Liver (tissue), 9 donors: ENCODE data around the gene TMSB15C. TPM values are rescaled to one million over a fixed set of nuclear protein-coding genes. Genes with fewer than 3 reads are reported as not detected.
"Not testable (repeated sequence)": the region's sequence is repeated elsewhere in the genome, so short reads cannot be mapped to it uniquely, and the experiment has no call there.

Experiments
- DNase-seq: peaks from one replicate; pipeline ENCODE4 v3.0.0-alpha.2; 2017; ENCODE audit warnings: low spot score
- H3K27ac ChIP-seq, 2 donors: one replicate each; pipeline ENCODE4 v1.7.0; 2013; ENCODE audit warnings: inconsistent platforms in 2 of 2, low read length in 2 of 2, control low read depth in 1 of 2, low read depth in 1 of 2, mild to moderate bottlenecking in 1 of 2
- H3K27me3 ChIP-seq, 4 donors: one replicate each; pipeline versions ENCODE4 v1.6.1 to v1.7.0; 2013; ENCODE audit warnings: low read length in 3 of 4, inconsistent platforms in 1 of 4, mild to moderate bottlenecking in 1 of 4, moderate library complexity in 1 of 4; ENCODE audit not compliant: control insufficient read depth in 4 of 4, insufficient read depth in 4 of 4
- H3K36me3 ChIP-seq, 4 donors: one replicate each; pipeline versions ENCODE4 v1.6.1 to v1.7.0; 2013; ENCODE audit warnings: low read length in 3 of 4, mild to moderate bottlenecking in 3 of 4, low read depth in 1 of 4, moderate library complexity in 1 of 4; ENCODE audit not compliant: control insufficient read depth in 4 of 4, insufficient read depth in 3 of 4
- H3K4me1 ChIP-seq, 4 donors: one replicate each; pipeline versions ENCODE4 v1.6.1 to v1.7.0; 2013; ENCODE audit warnings: low read length in 3 of 4, mild to moderate bottlenecking in 3 of 4, moderate library complexity in 1 of 4; ENCODE audit not compliant: control insufficient read depth in 4 of 4, insufficient read depth in 4 of 4
- H3K4me3 ChIP-seq, 3 donors: one replicate each; pipeline versions ENCODE4 v1.6.1 to v1.7.0; 2013; ENCODE audit warnings: low read length in 3 of 3, control low read depth in 1 of 3, low read depth in 1 of 3, mild to moderate bottlenecking in 1 of 3
- H3K9ac ChIP-seq, 2 donors: one replicate each; pipeline ENCODE4 v1.7.0; 2013; ENCODE audit warnings: low read length in 2 of 2, mild to moderate bottlenecking in 2 of 2, moderate library complexity in 2 of 2, control low read depth in 1 of 2, low read depth in 1 of 2
- H3K9me3 ChIP-seq, 4 donors: one replicate each; pipeline versions ENCODE4 v1.6.1 to v1.7.0; 2013; ENCODE audit warnings: low read length in 3 of 4; ENCODE audit not compliant: control insufficient read depth in 4 of 4
- EGR1 ChIP-seq, 2 donors: IDR thresholded peaks; 2 replicates each; pipeline ENCODE4 v1.6.1; 2016 to 2018; ENCODE audit warnings: antibody characterized with exemption in 2 of 2, low read depth in 2 of 2
- GABPA ChIP-seq, 2 donors: IDR thresholded peaks in 1 of 2; conservative IDR thresholded peaks in 1 of 2; 2 replicates each; pipeline ENCODE4 v1.6.1; 2016; ENCODE audit warnings: antibody characterized with exemption in 2 of 2, mild to moderate bottlenecking in 1 of 2, moderate library complexity in 1 of 2
- JUND ChIP-seq, 2 donors: IDR thresholded peaks; 2 replicates each; pipeline ENCODE4 v1.6.1; 2016; ENCODE audit warnings: antibody characterized with exemption in 2 of 2
- MAX ChIP-seq: IDR thresholded peaks from 2 replicates; pipeline ENCODE4 v1.6.1; 2016; ENCODE audit warnings: antibody characterized with exemption
- NR2F2 ChIP-seq: IDR thresholded peaks from 2 replicates; pipeline ENCODE4 v1.6.1; 2016; ENCODE audit warnings: antibody characterized with exemption
- WGBS: extraction: QIAGEN DNeasy Blood & Tissue Kit; methylation state at CpG from one replicate; pipeline ENCODE4 v1.1.7; 2013; 5-methylcytosine and 5-hydroxymethylcytosine counted together
- polyA plus RNA-seq, 2 donors: library from polyadenylated mRNA; stranded (reverse) in 1 of 2; unstranded in 1 of 2; fragments of 200-250 nt in 1 of 2; fragments of >200 nt in 1 of 2; fragmentation: Nextera tagmentation in 1 of 2; extraction: Ambion mirVana in 1 of 2; gene quantifications; one replicate each; pipeline versions ENCODE4 v1.2.1 to v1.2.3, GENCODE V29; 2013 to 2015
- total RNA-seq, 2 donors: library from RNA; depleted of rRNA; stranded (reverse); fragments of >200 nt; gene quantifications; one replicate each; pipeline ENCODE4 v1.2.3, GENCODE V29; 2014
- TF ChIP-seq, protein P1 (sequence below): IDR thresholded peaks from 2 replicates; pipeline ENCODE4 v1.6.1; 2016; ENCODE audit warnings: antibody characterized with exemption
- TF ChIP-seq, protein P2 (sequence below): IDR thresholded peaks from 2 replicates; pipeline ENCODE4 v1.6.1; 2016; ENCODE audit warnings: antibody characterized with exemption, mild to moderate bottlenecking
- donor health status: healthy.
- donor health status: healthy.
- donor health status: healthy.
- donor health status: healthy.
- donor health status: healthy.

Gene TMSB15C
- under 1 TPM; 0.17 to 0.23 TPM for total RNA-seq
- polyA plus RNA-seq = not detected

- H3K9me3 ChIP-seq, H3K9ac ChIP-seq, H3K27me3 ChIP-seq, H3K36me3 ChIP-seq, H3K4me1 ChIP-seq, H3K4me3 ChIP-seq, H3K27ac ChIP-seq, DNase-seq: not testable (repeated sequence)
- no CpG with 5 or more reads among the region's 46 CpGs for WGBS
Observed at GRCh38 chrX:104075778-104076445, at the start of gene TMSB15C. TMSB15C (minus strand) TSS chrX:104076236.

GRCh38 chrX:104122829-104123228 lies 46.8 kb upstream of the TMSB15C start:
- Histone ChIP-seq H3K4me3 (no peak overlapping the region), H3K27me3 (peaks cover 0 to 2% (median 0%) of the 10 kb centered on the region in 4 donors), H3K9ac (no peak overlapping the region), H3K4me1 (no peaks in the 10 kb centered on the region), H3K27ac (no peak overlapping the region), H3K36me3 (no peaks in the 10 kb centered on the region), H3K9me3 (no peaks in the 10 kb centered on the region)
- 75% methylated on average over 5 of the region's 5 CpGs for WGBS
- DNase-seq = no peak
- TF ChIP-seq JUND (IDR thresholded peaks at IDR 0.05) = no peak
- TF ChIP-seq GABPA (IDR thresholded peaks at IDR 0.05 in 1 of 2, conservative IDR thresholded peaks at IDR 0.05 in 1 of 2) = no peak
- TF ChIP-seq, protein P1, sequence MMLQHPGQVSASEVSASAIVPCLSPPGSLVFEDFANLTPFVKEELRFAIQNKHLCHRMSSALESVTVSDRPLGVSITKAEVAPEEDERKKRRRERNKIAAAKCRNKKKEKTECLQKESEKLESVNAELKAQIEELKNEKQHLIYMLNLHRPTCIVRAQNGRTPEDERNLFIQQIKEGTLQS = no peak
- no peak for TF ChIP-seq NR2F2
- no peak for TF ChIP-seq MAX
- no peak for TF ChIP-seq EGR1 (IDR thresholded peaks at IDR 0.05; ENCODE audit: low read depth in 2 of 2)

DNA sequence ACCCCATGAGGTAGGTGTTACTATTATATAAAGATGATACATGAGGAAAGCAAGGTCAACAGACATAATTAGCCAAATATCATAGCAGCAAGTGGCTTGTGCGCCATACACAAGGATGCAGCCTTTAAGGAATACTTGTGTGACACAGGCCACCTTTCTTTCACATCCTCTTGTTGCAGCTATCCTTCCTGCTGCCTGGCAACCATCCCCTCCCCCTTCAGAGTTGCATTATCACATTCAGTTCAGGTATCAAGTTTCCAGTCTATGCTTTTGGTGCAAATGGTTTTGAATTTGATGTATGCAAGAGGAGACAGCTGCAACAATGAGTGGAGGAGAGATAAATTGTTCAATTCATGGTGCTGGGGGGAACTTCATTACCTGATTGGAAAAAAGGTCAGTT lies 42.7 kb upstream of the TMSB15C start:
- Histone ChIP-seq H3K27ac (no peak overlapping the region), H3K27me3 (peaks cover 0 to 8% (median 1%) of the 10 kb centered on the region in 4 donors)
- 91% methylated on average over 1 of the region's 1 CpG for WGBS

More for the DNA sequence above, 42.7 kb upstream of the TMSB15C start:
- H3K9ac ChIP-seq = no peak overlapping the region
- DNase-seq = no peak
- TF ChIP-seq, protein P2, sequence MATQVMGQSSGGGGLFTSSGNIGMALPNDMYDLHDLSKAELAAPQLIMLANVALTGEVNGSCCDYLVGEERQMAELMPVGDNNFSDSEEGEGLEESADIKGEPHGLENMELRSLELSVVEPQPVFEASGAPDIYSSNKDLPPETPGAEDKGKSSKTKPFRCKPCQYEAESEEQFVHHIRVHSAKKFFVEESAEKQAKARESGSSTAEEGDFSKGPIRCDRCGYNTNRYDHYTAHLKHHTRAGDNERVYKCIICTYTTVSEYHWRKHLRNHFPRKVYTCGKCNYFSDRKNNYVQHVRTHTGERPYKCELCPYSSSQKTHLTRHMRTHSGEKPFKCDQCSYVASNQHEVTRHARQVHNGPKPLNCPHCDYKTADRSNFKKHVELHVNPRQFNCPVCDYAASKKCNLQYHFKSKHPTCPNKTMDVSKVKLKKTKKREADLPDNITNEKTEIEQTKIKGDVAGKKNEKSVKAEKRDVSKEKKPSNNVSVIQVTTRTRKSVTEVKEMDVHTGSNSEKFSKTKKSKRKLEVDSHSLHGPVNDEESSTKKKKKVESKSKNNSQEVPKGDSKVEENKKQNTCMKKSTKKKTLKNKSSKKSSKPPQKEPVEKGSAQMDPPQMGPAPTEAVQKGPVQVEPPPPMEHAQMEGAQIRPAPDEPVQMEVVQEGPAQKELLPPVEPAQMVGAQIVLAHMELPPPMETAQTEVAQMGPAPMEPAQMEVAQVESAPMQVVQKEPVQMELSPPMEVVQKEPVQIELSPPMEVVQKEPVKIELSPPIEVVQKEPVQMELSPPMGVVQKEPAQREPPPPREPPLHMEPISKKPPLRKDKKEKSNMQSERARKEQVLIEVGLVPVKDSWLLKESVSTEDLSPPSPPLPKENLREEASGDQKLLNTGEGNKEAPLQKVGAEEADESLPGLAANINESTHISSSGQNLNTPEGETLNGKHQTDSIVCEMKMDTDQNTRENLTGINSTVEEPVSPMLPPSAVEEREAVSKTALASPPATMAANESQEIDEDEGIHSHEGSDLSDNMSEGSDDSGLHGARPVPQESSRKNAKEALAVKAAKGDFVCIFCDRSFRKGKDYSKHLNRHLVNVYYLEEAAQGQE = no peak
- no peaks in the 10 kb centered on the region for H3K4me1 ChIP-seq
- no peak overlapping the region for H3K4me3 ChIP-seq
- no peaks in the 10 kb centered on the region for H3K9me3 ChIP-seq
- H3K36me3 ChIP-seq = no peaks in the 10 kb centered on the region
